Stomach (tissue), 4 donors: ENCODE data around the gene SKI.

Source experiments
- CTCF ChIP-seq, 7 experiments: fragments of 450-650 bp in 4 of 7; fragments of 200-600 bp in 3 of 7; sonication (generic) in 3 of 7; IDR thresholded peaks; one replicate each; pipeline ENCODE4 v1.5.1; 2016 to 2019; ENCODE audit warnings: antibody characterized with exemption in 7 of 7, control low read depth in 2 of 7, mild to moderate bottlenecking in 1 of 7
- POLR2A ChIP-seq, 4 donors: fragments of 450-650 bp; IDR thresholded peaks; one replicate each; pipeline ENCODE4 v1.6.1; 2016; ENCODE audit warnings: antibody characterized with exemption in 4 of 4, control low read depth in 2 of 4, mild to moderate bottlenecking in 1 of 4, moderate library complexity in 1 of 4

- TF ChIP-seq CTCF (IDR thresholded peaks at IDR 0.05) (no peak), POLR2A (IDR thresholded peaks at IDR 0.05) (no peak)
Observed at GRCh38 chr1:2345297-2346075, 117.4 kb downstream of the SKI start.
